Stimulated activated CD8-positive, alpha-beta memory T cell treated with anti-CD3 and anti-CD28 coated beads, Interleukin-7, amount 100 ng/mL, for 48 hours (primary cell): Measurements from ENCODE around the gene NYAP1.
A peak's percentile ranks its signal among the peaks of the same experiment; 100 is the strongest.
"Not testable (repeated sequence)": the region's sequence is repeated elsewhere in the genome, so short reads cannot be mapped to it uniquely, and the experiment has no call there.

Source experiments
- DNase-seq, 2 donors: peaks; one replicate each; pipeline ENCODE4 v3.0.0-alpha.2; 2020; ENCODE audit warnings: low read depth in 1 of 2; ENCODE audit errors: extremely low read depth in 1 of 2

NYAP1 gene

DNA sequence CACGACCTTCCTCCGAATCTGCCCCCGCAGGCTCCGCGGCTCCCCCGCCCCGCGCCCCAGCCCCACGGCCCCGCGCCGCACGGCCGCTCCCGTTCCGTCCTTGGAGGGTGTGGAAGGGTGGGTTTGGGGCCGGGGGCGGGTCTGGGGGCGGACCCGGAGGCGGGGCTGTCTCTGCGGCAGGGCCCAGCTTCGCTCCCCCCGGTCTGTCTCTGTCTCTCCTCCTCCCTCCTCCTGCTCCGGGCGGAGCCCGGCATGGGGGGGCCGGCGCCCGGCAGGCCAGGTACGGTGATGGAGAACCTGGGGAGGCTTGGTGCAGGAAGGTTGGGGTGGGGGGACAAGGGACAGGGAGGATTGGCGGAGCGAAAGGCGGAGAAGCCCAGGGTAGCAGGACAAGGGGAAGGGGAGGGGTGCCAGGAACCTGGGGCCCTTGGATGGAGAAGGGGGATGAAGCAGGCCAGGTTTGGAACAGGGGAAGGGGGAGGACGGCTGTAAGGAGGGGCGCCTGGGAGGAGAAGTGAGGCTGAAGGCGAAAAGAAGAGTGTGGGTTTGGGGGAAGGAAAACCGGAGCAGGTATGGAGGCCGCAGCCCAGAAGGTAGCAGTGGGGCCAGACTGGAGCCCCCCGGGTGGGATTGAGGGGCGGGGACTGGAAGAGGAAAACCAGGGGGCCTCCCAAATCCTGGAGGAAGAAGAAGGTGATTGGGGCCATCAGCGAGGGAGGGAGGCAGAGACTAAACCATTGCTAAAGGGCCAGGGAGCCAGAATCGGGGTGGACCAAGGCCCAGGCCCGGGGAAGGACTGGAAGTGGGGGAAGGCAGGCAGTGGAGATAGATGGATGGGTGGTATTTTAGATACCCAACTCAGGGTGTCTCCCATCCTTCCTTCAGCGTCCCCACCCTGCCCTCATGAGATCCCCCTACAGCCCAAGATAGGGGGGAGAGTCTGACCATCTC is at the start of gene NYAP1:
TSS of gene NYAP1 (plus strand) at position 206 of the 951 bp plus-strand sequence. CDS start 1,385 bp downstream, outside the sequence.
- no peak for DNase-seq

- DNase-seq: no peak
Measured at GRCh38 chr7:100434297-100435144, 49.2 kb upstream of the NYAP1 start.

GRCh38 chr7:100435401-100436304 is 48.1 kb upstream of the NYAP1 start:
- peak in 1 of 2 donors; percentile 5 for DNase-seq

- no peak for DNase-seq
Measured at GRCh38 chr7:100437150-100438100, 46.3 kb upstream of the NYAP1 start.

DNA sequence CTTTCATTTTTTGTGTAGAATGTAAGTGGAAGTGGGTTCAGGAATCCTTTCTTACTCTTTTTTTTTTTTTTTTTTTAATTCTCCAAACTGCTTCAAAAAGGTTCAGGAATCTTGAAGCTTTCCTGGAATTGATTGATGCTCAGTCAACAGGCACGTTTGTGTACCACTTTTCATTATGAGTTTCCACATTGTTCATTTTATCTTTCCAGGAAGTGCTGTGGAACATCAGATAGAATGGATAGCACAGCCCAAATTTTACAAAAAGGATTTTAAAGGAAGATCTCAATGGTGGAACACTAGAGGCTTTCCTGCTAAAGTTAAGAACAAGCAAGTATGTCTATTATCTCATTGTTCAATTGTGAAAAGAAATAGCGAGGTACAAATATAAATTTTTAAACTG is 45.6 kb upstream of the NYAP1 start:
- DNase-seq: no peak

GRCh38 chr7:100438731-100439130 is 45.0 kb upstream of the NYAP1 start:
- not testable (repeated sequence) for DNase-seq

DNA sequence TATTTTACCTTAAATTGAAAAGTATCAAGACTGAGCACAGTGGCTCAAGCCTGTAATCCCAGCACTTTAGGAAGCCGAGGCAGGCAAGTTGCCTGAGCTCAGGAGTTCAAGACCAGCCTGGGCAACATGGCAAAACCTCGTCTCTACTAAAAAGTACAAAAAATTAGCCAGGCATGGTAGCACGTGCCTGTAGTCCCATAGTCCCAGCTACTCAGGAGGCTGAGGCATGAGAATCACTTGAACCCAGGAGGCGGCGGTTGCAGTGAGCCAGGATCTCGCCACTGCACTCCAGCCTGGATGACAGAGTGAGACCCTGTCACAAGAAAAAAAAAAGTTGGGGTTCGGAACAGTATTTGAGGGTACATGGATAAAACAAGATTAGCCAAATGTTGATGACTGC is 44.5 kb upstream of the NYAP1 start:
- DNase-seq: not testable (repeated sequence)

- DNase-seq: no peak
Measured at GRCh38 chr7:100441641-100442535, 41.8 kb upstream of the NYAP1 start.

GRCh38 chr7:100443096-100443840 is 40.5 kb upstream of the NYAP1 start:
- no peak for DNase-seq

- no peak for DNase-seq
Measured at GRCh38 chr7:100444311-100445278, 39.1 kb upstream of the NYAP1 start.

- no peak for DNase-seq
Measured at GRCh38 chr7:100446040-100446439, 37.7 kb upstream of the NYAP1 start.

GRCh38 chr7:100447363-100447762 is 36.4 kb upstream of the NYAP1 start:
- not testable (repeated sequence) for DNase-seq

- DNase-seq: no peak
Measured at GRCh38 chr7:100449190-100449795, 34.4 kb upstream of the NYAP1 start.

DNA sequence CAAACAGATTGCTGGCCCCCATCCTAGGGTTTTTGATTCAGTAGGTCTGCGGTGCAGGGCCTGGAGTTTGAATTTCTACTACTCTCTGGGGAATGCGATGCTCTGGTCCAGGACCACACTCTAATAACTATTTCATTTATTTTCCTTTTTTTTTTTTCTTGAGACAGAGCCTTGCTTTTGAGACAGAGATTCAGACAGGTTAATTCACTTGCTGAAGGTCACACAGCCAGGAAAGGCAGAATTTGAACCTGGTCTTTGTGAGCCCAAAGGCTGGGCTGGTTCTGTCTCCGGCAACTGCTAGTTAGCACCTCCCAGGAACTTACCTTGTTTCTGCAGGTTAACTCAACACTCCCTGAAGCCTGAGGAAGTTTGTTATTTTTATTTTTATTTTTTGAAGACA is 31.2 kb upstream of the NYAP1 start:
- DNase-seq: no peak

GRCh38 chr7:100453854-100454253 is 29.9 kb upstream of the NYAP1 start:
- DNase-seq: not testable (repeated sequence)

- DNase-seq: no peak
Measured at GRCh38 chr7:100455206-100455605, 28.5 kb upstream of the NYAP1 start.
